Ishikawa (cell line): ENCODE results near the gene REXO2.

Experiments
- CEBPB ChIP-seq: IDR thresholded peaks from 2 replicates; pipeline ENCODE4 v1.6.1; 2012
- CREB1 ChIP-seq: IDR thresholded peaks from 2 replicates; pipeline ENCODE4 v1.6.1; 2012; ENCODE audit warnings: low read depth
- EGR1 ChIP-seq: IDR thresholded peaks from 2 replicates; pipeline ENCODE4 v1.6.1; 2012
- EP300 ChIP-seq: IDR thresholded peaks from 2 replicates; pipeline ENCODE4 v1.6.1; 2012; ENCODE audit warnings: borderline replicate concordance
- FOXM1 ChIP-seq: IDR thresholded peaks from 2 replicates; pipeline ENCODE4 v1.6.1; 2012; ENCODE audit warnings: low read depth, borderline replicate concordance
- MAX ChIP-seq: IDR thresholded peaks from 2 replicates; pipeline ENCODE4 v1.6.1; 2012
- NFIC ChIP-seq: IDR thresholded peaks from 2 replicates; pipeline ENCODE4 v1.6.1; 2012
- RAD21 ChIP-seq: IDR thresholded peaks from 2 replicates; pipeline ENCODE4 v1.6.1; 2012; ENCODE audit warnings: low read depth
- REST ChIP-seq: IDR thresholded peaks from 2 replicates; pipeline ENCODE4 v1.6.1; 2012; ENCODE audit warnings: low read depth, mild to moderate bottlenecking
- TAF1 ChIP-seq: IDR thresholded peaks from 2 replicates; pipeline ENCODE4 v1.6.1; 2012; ENCODE audit warnings: low read depth, mild to moderate bottlenecking
- TEAD4 ChIP-seq: IDR thresholded peaks from 2 replicates; pipeline ENCODE4 v1.6.1; 2012
- USF1 ChIP-seq: IDR thresholded peaks from 2 replicates; pipeline ENCODE4 v1.6.1; 2012
- YY1 ChIP-seq: IDR thresholded peaks from 2 replicates; pipeline ENCODE4 v1.6.1; 2012; ENCODE audit warnings: low read depth
- ZBTB7A ChIP-seq: IDR thresholded peaks from 2 replicates; pipeline ENCODE4 v1.6.1; 2012; ENCODE audit warnings: low read depth

GRCh38 chr11:114496915-114497314 is 57.6 kb downstream of the REXO2 start:
- TF ChIP-seq TAF1 (no peak), FOXM1 (no peak), CEBPB (no peak), YY1 (no peak), REST (no peak), NFIC (no peak), RAD21 (no peak), ZBTB7A (no peak), EP300 (no peak), MAX (no peak), EGR1 (no peak), CREB1 (no peak), USF1 (no peak), TEAD4 (no peak)
